HepG2 (cell line): Measurements from ENCODE around the gene ZNF189. TPM values are rescaled to one million over a fixed set of nuclear protein-coding genes. Genes with fewer than 3 reads are reported as not detected.

Experiments used
- ISL2 ChIP-seq: sonication (generic); formaldehyde crosslinking; IDR thresholded peaks from 2 replicates; pipeline ENCODE4 v1.5.0; 2020; ENCODE audit warnings: missing genetic modification reagents
- JARID2 ChIP-seq: sonication (generic); formaldehyde crosslinking; IDR thresholded peaks from 2 replicates; pipeline ENCODE4 v1.8.1; 2023; ENCODE audit warnings: missing genetic modification reagents, inconsistent platforms; ENCODE audit not compliant: insufficient replicate concordance
- KAT8 ChIP-seq: IDR thresholded peaks from 2 replicates; pipeline ENCODE4 v1.6.1; 2016; ENCODE audit warnings: missing genetic modification reagents, missing compliant biosample characterization
- RBAK ChIP-seq: sonication (generic); formaldehyde crosslinking; IDR thresholded peaks from 2 replicates; pipeline ENCODE4 v1.5.1; 2020; ENCODE audit warnings: mild to moderate bottlenecking, missing genetic modification reagents
- ZNF296 ChIP-seq: sonication (generic); formaldehyde crosslinking; conservative IDR thresholded peaks from 2 replicates; pipeline ENCODE4 v1.5.0; 2020; ENCODE audit warnings: mild to moderate bottlenecking, missing genetic modification reagents
- ZNF557 ChIP-seq: sonication (generic); formaldehyde crosslinking; IDR thresholded peaks from 2 replicates; pipeline ENCODE4 v1.4.0; 2020; ENCODE audit warnings: missing genetic modification reagents
- ZNF607 ChIP-seq: sonication (generic); formaldehyde crosslinking; IDR thresholded peaks from 2 replicates; pipeline ENCODE4 v1.5.1; 2020; ENCODE audit warnings: missing genetic modification reagents, mild to moderate bottlenecking, borderline replicate concordance
- polyA plus RNA-seq, 8 experiments: library from polyadenylated mRNA; depleted of rRNA in 3 of 8; stranded (reverse) in 7 of 8; unstranded in 1 of 8; fragments of >200 nt; fragmentation: Illumina TruSeq in 4 of 8; extraction: Trizol in 4 of 8; gene quantifications; 2 replicates each; pipeline versions ENCODE4 v1.2.1 to v1.2.3, GENCODE V29; 2011 to 2016; ENCODE audit warnings: low read depth in 4 of 8, missing spikeins in 1 of 8, mixed read lengths in 1 of 8; ENCODE audit not compliant: insufficient read depth in 1 of 8
- total RNA-seq, 5 experiments: library from RNA; depleted of rRNA; stranded (reverse); fragments of >200 nt; fragmentation: Illumina TruSeq; extraction: Trizol; gene quantifications; 2 replicates each; pipeline ENCODE4 v1.2.3, GENCODE V29; 2016; ENCODE audit warnings: low read depth in 1 of 5
- TF ChIP-seq, protein P1 (sequence below): sonication (generic); formaldehyde crosslinking; conservative IDR thresholded peaks from 2 replicates; pipeline ENCODE4 v1.5.0; 2020; ENCODE audit warnings: missing genetic modification reagents
- TF ChIP-seq, protein P2 (sequence below): sonication (generic); formaldehyde crosslinking; IDR thresholded peaks from 2 replicates; pipeline ENCODE4 v1.4.0; 2020; ENCODE audit warnings: missing genetic modification reagents
- TF ChIP-seq, protein P3 (sequence below): IDR thresholded peaks from 2 replicates; pipeline ENCODE4 v1.6.1; 2012; ENCODE audit warnings: low read length, improper control_type of control experiment
- TF ChIP-seq, protein P4 (sequence below): sonication (generic); formaldehyde crosslinking; IDR thresholded peaks from 2 replicates; pipeline ENCODE4 v1.5.0; 2020; ENCODE audit warnings: missing genetic modification reagents
- TF ChIP-seq, protein P5 (sequence below): sonication (generic); formaldehyde crosslinking; IDR thresholded peaks from 2 replicates; pipeline ENCODE4 v1.8.1; 2022; ENCODE audit warnings: low read depth, mild to moderate bottlenecking, missing genetic modification reagents
- TF ChIP-seq, protein P6 (sequence below): sonication (generic); formaldehyde crosslinking; IDR thresholded peaks from 2 replicates; pipeline ENCODE4 v1.8.0; 2022; ENCODE audit warnings: mild to moderate bottlenecking, missing genetic modification reagents

Gene ZNF189
- total and polyA plus RNA-seq, 2 of the 13 experiments (the other 11 are each of a cell fraction or from before 2014, with no cell fraction given): 8.4 to 50.0 TPM

DNA sequence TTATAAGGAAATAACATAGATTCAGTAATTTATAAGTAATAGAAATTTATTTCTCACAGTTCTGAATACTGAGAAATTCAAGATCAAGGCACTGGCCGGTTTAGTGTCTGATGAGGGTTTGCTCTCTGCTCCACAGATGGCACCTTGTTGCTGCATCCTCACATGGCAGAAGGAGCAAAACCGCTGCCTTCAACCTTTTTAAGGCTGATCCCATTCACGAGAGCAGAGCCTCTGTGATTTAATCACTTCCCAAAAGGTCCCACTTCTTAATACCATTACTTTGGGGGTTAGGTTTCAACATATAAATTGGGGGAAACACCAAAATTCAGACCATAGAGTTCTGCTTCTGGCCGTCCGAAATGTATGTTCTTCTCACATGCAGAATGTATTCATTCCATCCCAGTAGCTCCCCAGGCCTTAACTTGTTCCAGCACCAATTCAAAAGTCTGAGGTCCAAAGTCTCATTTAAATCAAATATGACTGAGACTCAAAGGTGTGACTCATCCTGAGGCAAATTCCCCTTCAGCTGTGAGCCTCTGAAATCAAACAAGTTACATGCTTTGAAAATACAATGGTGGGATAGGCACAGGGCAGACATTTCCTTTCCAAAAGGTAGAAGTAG is 44.4 kb upstream of the ZNF189 start (continued):
- TF ChIP-seq, protein P1, sequence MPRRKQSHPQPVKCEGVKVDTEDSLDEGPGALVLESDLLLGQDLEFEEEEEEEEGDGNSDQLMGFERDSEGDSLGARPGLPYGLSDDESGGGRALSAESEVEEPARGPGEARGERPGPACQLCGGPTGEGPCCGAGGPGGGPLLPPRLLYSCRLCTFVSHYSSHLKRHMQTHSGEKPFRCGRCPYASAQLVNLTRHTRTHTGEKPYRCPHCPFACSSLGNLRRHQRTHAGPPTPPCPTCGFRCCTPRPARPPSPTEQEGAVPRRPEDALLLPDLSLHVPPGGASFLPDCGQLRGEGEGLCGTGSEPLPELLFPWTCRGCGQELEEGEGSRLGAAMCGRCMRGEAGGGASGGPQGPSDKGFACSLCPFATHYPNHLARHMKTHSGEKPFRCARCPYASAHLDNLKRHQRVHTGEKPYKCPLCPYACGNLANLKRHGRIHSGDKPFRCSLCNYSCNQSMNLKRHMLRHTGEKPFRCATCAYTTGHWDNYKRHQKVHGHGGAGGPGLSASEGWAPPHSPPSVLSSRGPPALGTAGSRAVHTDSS: no peak
- TF ChIP-seq RBAK: no peak
- TF ChIP-seq KAT8 (CRISPR knock-in tag): peak; percentile 76
- no peak for TF ChIP-seq JARID2 (CRISPR knock-in tag)
- TF ChIP-seq, protein P2, sequence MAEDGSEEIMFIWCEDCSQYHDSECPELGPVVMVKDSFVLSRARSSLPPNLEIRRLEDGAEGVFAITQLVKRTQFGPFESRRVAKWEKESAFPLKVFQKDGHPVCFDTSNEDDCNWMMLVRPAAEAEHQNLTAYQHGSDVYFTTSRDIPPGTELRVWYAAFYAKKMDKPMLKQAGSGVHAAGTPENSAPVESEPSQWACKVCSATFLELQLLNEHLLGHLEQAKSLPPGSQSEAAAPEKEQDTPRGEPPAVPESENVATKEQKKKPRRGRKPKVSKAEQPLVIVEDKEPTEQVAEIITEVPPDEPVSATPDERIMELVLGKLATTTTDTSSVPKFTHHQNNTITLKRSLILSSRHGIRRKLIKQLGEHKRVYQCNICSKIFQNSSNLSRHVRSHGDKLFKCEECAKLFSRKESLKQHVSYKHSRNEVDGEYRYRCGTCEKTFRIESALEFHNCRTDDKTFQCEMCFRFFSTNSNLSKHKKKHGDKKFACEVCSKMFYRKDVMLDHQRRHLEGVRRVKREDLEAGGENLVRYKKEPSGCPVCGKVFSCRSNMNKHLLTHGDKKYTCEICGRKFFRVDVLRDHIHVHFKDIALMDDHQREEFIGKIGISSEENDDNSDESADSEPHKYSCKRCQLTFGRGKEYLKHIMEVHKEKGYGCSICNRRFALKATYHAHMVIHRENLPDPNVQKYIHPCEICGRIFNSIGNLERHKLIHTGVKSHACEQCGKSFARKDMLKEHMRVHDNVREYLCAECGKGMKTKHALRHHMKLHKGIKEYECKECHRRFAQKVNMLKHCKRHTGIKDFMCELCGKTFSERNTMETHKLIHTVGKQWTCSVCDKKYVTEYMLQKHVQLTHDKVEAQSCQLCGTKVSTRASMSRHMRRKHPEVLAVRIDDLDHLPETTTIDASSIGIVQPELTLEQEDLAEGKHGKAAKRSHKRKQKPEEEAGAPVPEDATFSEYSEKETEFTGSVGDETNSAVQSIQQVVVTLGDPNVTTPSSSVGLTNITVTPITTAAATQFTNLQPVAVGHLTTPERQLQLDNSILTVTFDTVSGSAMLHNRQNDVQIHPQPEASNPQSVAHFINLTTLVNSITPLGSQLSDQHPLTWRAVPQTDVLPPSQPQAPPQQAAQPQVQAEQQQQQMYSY (CRISPR knock-in tag): 0 out of 2 replicates have a peak, but pooled peaks have one; percentile 48
- peak; percentile 81 for TF ChIP-seq ISL2 (CRISPR knock-in tag)
- TF ChIP-seq, protein P3, sequence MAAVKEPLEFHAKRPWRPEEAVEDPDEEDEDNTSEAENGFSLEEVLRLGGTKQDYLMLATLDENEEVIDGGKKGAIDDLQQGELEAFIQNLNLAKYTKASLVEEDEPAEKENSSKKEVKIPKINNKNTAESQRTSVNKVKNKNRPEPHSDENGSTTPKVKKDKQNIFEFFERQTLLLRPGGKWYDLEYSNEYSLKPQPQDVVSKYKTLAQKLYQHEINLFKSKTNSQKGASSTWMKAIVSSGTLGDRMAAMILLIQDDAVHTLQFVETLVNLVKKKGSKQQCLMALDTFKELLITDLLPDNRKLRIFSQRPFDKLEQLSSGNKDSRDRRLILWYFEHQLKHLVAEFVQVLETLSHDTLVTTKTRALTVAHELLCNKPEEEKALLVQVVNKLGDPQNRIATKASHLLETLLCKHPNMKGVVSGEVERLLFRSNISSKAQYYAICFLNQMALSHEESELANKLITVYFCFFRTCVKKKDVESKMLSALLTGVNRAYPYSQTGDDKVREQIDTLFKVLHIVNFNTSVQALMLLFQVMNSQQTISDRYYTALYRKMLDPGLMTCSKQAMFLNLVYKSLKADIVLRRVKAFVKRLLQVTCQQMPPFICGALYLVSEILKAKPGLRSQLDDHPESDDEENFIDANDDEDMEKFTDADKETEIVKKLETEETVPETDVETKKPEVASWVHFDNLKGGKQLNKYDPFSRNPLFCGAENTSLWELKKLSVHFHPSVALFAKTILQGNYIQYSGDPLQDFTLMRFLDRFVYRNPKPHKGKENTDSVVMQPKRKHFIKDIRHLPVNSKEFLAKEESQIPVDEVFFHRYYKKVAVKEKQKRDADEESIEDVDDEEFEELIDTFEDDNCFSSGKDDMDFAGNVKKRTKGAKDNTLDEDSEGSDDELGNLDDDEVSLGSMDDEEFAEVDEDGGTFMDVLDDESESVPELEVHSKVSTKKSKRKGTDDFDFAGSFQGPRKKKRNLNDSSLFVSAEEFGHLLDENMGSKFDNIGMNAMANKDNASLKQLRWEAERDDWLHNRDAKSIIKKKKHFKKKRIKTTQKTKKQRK: no peak
- no peak for TF ChIP-seq ZNF607
- TF ChIP-seq, protein P4, sequence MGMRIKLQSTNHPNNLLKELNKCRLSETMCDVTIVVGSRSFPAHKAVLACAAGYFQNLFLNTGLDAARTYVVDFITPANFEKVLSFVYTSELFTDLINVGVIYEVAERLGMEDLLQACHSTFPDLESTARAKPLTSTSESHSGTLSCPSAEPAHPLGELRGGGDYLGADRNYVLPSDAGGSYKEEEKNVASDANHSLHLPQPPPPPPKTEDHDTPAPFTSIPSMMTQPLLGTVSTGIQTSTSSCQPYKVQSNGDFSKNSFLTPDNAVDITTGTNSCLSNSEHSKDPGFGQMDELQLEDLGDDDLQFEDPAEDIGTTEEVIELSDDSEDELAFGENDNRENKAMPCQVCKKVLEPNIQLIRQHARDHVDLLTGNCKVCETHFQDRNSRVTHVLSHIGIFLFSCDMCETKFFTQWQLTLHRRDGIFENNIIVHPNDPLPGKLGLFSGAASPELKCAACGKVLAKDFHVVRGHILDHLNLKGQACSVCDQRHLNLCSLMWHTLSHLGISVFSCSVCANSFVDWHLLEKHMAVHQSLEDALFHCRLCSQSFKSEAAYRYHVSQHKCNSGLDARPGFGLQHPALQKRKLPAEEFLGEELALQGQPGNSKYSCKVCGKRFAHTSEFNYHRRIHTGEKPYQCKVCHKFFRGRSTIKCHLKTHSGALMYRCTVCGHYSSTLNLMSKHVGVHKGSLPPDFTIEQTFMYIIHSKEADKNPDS (CRISPR knock-in tag): no peak; the same call in 1 of the 2 replicates
- TF ChIP-seq, protein P5, sequence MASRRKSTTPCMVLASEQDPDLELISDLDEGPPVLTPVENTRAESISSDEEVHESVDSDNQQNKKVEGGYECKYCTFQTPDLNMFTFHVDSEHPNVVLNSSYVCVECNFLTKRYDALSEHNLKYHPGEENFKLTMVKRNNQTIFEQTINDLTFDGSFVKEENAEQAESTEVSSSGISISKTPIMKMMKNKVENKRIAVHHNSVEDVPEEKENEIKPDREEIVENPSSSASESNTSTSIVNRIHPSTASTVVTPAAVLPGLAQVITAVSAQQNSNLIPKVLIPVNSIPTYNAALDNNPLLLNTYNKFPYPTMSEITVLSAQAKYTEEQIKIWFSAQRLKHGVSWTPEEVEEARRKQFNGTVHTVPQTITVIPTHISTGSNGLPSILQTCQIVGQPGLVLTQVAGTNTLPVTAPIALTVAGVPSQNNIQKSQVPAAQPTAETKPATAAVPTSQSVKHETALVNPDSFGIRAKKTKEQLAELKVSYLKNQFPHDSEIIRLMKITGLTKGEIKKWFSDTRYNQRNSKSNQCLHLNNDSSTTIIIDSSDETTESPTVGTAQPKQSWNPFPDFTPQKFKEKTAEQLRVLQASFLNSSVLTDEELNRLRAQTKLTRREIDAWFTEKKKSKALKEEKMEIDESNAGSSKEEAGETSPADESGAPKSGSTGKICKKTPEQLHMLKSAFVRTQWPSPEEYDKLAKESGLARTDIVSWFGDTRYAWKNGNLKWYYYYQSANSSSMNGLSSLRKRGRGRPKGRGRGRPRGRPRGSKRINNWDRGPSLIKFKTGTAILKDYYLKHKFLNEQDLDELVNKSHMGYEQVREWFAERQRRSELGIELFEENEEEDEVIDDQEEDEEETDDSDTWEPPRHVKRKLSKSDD (CRISPR knock-in tag): peak; percentile 49; the same call in 1 of the 2 replicates
- TF ChIP-seq ZNF557 (CRISPR knock-in tag): 0 out of 2 replicates have a peak, but pooled peaks have one; percentile 49
- TF ChIP-seq, protein P6, sequence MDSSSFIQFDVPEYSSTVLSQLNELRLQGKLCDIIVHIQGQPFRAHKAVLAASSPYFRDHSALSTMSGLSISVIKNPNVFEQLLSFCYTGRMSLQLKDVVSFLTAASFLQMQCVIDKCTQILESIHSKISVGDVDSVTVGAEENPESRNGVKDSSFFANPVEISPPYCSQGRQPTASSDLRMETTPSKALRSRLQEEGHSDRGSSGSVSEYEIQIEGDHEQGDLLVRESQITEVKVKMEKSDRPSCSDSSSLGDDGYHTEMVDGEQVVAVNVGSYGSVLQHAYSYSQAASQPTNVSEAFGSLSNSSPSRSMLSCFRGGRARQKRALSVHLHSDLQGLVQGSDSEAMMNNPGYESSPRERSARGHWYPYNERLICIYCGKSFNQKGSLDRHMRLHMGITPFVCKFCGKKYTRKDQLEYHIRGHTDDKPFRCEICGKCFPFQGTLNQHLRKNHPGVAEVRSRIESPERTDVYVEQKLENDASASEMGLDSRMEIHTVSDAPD (CRISPR knock-in tag): no peak
- no peak for TF ChIP-seq ZNF296 (CRISPR knock-in tag)
